ENCODE data around the gene JAG2. TPM values are rescaled to one million over a fixed set of nuclear protein-coding genes. Genes with fewer than 3 reads are reported as not detected.

The JAG2 gene
- total RNA-seq, 1 experiment from 2014 or later, result 85.9 TPM

DNA sequence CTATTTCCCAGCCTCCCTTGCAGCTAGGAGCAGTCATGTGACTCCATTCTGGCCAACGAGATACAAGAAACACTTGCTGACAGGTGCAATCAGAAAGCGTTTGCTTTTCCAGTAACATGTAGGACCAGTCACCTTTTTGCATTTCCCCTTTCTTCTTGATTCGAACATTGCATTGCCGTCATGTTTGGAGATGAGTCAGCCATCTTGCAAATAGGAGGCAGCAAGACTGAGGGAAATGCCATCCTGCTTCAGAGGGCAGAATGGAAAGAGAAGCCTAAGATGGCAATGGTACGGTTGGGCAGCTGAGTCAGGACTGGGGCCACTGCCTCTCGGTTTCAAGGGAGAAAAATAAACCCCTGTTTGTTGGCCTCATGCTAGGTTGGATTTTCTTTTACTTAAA, 68.8 kb downstream of the JAG2 start:
- no peaks in the 10 kb centered on the region for H3K9me2 ChIP-seq (ENCODE audit: insufficient read depth)
- no peaks in the 10 kb centered on the region for H4K20me1 ChIP-seq (ENCODE audit: insufficient read depth)
- H2AFZ ChIP-seq (ENCODE audit: low read depth, low read length, poor library complexity, severe bottlenecking), result no peak overlapping the region
- no peaks in the 10 kb centered on the region for H3K36me3 ChIP-seq (ENCODE audit: control insufficient read depth in 1 of 2, insufficient read depth in 2 of 2, low read length in 2 of 2)
- H3K4me1 ChIP-seq (ENCODE audit: control insufficient read depth in 1 of 2, insufficient read depth in 2 of 2, low read length in 2 of 2), result peaks cover 9 to 10% of the 10 kb centered on the region in 2 experiments
- no peak overlapping the region for H3K4me3 ChIP-seq (replicated peaks in 1 of 2; ENCODE audit: low read depth in 1 of 2, low read length in 2 of 2)
- intact Hi-C loops (cut with micrococcal nuclease), result no loop called here
- ChIA-PET RAD21 (ENCODE audit: low non-redundant PET in 1 of 2, low total read pairs in 2 of 2, uncharacterized antibody in 2 of 2, unreplicated experiment in 2 of 2) (no interaction called here), CTCF (interaction anchor here (1.1 kb wide), 1 partner anchor 9 kb away, joined by 3 read pairs; no protein-coding TSS in a partner anchor), POLR2A (no interaction called here)
- no peak overlapping the region for H3K9ac ChIP-seq (ENCODE audit: low read length)
- TF ChIP-seq ZNF274 (IDR thresholded peaks at IDR 0.05; ENCODE audit: low read depth, low read length), result no peak
- TF ChIP-seq EZH2phosphoT487 (IDR thresholded peaks at IDR 0.05; ENCODE audit: borderline replicate concordance), result no peak
- TF ChIP-seq JUND (IDR thresholded peaks at IDR 0.05), result no peak
- H3K9me3 ChIP-seq (ENCODE audit: control insufficient read depth in 1 of 2, insufficient read depth in 1 of 2, low read depth in 1 of 2, low read length in 2 of 2), result no peaks in the 10 kb centered on the region; a peak in 1 of 4 replicates
- no peaks in the 10 kb centered on the region for H3K79me2 ChIP-seq (ENCODE audit: insufficient read depth, low read length)
- H3K27ac ChIP-seq (ENCODE audit: low read depth, low read length), result no peak overlapping the region
- ATAC-seq, result no peak
- no TSS peak for BruUV-seq (replicated peaks)
- DNase-seq (ENCODE audit: low read depth, low spot score), result no peak
- H3K4me2 ChIP-seq (ENCODE audit: low read length), result no peak overlapping the region
- H3K27me3 ChIP-seq (ENCODE audit: insufficient read depth, low read length), result no peaks in the 10 kb centered on the region

DNA sequence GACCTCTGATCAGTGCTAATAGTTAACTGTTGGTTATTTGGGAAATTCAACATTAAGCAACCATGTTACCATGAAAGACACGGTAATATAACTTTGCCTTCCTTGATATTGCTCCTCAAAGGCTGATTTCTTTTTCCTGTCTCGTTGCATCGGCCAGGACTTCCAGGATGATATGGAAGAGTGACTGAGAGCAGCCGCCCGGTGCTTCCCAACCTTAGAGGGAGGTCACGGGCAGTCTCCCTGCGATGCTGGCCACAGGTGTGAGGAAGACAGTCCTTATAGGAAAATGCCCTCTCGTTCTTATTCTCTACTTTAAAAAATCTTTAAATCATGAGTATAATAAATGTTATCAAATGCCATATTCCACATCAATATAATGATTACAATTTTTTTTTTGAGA, 70.3 kb downstream of the JAG2 start:
- Histone ChIP-seq H3K4me2 (ENCODE audit: low read length) (no peak overlapping the region), H3K9ac (ENCODE audit: low read length) (no peak overlapping the region), H3K27me3 (ENCODE audit: insufficient read depth, low read length) (no peaks in the 10 kb centered on the region), H3K4me3 (replicated peaks in 1 of 2; ENCODE audit: low read depth in 1 of 2, low read length in 2 of 2) (no peak overlapping the region), H3K36me3 (ENCODE audit: control insufficient read depth in 1 of 2, insufficient read depth in 2 of 2, low read length in 2 of 2) (no peaks in the 10 kb centered on the region), H3K27ac (ENCODE audit: low read depth, low read length) (no peak overlapping the region), H3K4me1 (ENCODE audit: control insufficient read depth in 1 of 2, insufficient read depth in 2 of 2, low read length in 2 of 2) (peaks cover 17 to 20% of the 10 kb centered on the region in 2 experiments), H4K20me1 (ENCODE audit: insufficient read depth) (no peaks in the 10 kb centered on the region), H2AFZ (ENCODE audit: low read depth, low read length, poor library complexity, severe bottlenecking) (no peak overlapping the region), H3K9me2 (ENCODE audit: insufficient read depth) (no peaks in the 10 kb centered on the region), H3K9me3 (ENCODE audit: control insufficient read depth in 1 of 2, insufficient read depth in 1 of 2, low read depth in 1 of 2, low read length in 2 of 2) (no peaks in the 10 kb centered on the region; a peak in 1 of 4 replicates), H3K79me2 (ENCODE audit: insufficient read depth, low read length) (no peaks in the 10 kb centered on the region)
- RAD21 ChIA-PET (ENCODE audit: low non-redundant PET in 1 of 2, low total read pairs in 2 of 2, uncharacterized antibody in 2 of 2, unreplicated experiment in 2 of 2), result no interaction called here
- intact Hi-C loops (cut with micrococcal nuclease), result no loop called here
- DNase-seq (ENCODE audit: low read depth, low spot score) (no peak), ATAC-seq (no peak)
- TF ChIP-seq EZH2 (IDR thresholded peaks at IDR 0.05) (no peak), ZNF274 (IDR thresholded peaks at IDR 0.05; ENCODE audit: low read depth, low read length) (no peak)
- CTCF ChIA-PET, result no interaction called here
- no TSS peak for BruUV-seq (replicated peaks)
- POLR2A ChIA-PET, result no interaction called here
